ENCODE data around the gene RALGAPA1. TPM values are rescaled to one million over a fixed set of nuclear protein-coding genes. Genes with fewer than 3 reads are reported as not detected.

Gene RALGAPA1
- total and polyA plus RNA-seq, 2 of the 13 experiments (the other 11 are each of a cell fraction or from before 2014, with no cell fraction given), result 65.0 to 89.2 TPM

DNA sequence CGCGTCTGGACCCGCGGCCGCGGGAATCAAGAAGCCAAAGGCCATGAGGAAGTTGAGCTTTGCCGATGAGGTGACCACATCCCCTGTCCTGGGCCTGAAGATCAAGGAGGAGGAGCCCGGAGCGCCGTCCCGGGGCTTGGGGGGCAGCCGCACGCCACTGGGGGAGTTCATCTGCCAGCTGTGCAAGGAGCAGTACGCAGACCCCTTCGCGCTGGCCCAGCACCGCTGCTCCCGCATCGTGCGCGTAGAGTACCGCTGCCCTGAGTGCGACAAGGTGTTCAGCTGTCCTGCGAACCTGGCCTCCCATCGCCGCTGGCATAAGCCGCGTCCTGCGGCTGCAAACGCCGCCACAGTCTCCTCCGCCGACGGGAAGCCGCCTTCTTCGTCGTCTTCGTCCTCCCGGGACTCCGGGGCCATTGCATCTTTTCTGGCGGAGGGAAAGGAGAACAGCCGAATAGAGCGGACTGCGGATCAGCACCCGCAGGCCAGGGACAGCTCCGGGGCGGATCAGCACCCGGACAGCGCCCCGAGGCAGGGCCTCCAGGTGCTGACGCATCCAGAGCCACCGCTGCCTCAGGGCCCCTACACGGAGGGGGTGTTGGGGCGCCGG, 274.1 kb downstream of the RALGAPA1 start (continued):
- TF ChIP-seq REST (IDR thresholded peaks at IDR 0.05; ENCODE audit: borderline replicate concordance in 1 of 2, low read depth in 1 of 2, low read length in 2 of 2) (peak in 1 of 2 experiments; percentile 99; a peak in 2 of 4 replicates), ZNF224 (CRISPR knock-in tag; IDR thresholded peaks at IDR 0.05) (peak; percentile 100), ZNF563 (CRISPR knock-in tag; IDR thresholded peaks at IDR 0.05) (peak; percentile 100), SMC3 (IDR thresholded peaks at IDR 0.05; ENCODE audit: low read length) (no peak), REXO4 (CRISPR knock-in tag; IDR thresholded peaks at IDR 0.05; ENCODE audit: borderline replicate concordance) (peak; percentile 100), NFRKB (IDR thresholded peaks at IDR 0.05) (no peak), GATA4 (IDR thresholded peaks at IDR 0.05; ENCODE audit: borderline replicate concordance, low read depth) (no peak), ATF5 (CRISPR knock-in tag; IDR thresholded peaks at IDR 0.05; ENCODE audit: low read depth) (peak; percentile 100), DDIT3 (CRISPR knock-in tag; IDR thresholded peaks at IDR 0.05) (peak; percentile 99), FOXK1 (CRISPR knock-in tag; IDR thresholded peaks at IDR 0.05; ENCODE audit: borderline replicate concordance, low read depth) (peak; percentile 100), BCLAF1 (IDR thresholded peaks at IDR 0.05) (no peak), ZNF558 (CRISPR knock-in tag; IDR thresholded peaks at IDR 0.05; ENCODE audit: borderline replicate concordance) (peak; percentile 100), RBFOX2 (IDR thresholded peaks at IDR 0.05; ENCODE audit: low read depth, low read length) (no peak), NRL (CRISPR knock-in tag; IDR thresholded peaks at IDR 0.05; ENCODE audit: borderline replicate concordance) (peak; percentile 100), ZNF337 (CRISPR knock-in tag; IDR thresholded peaks at IDR 0.05; ENCODE audit: borderline replicate concordance, low read depth) (peak; percentile 100), TAF1 (CRISPR knock-in tag; IDR thresholded peaks at IDR 0.05) (peak; percentile 100), SIX4 (CRISPR knock-in tag; IDR thresholded peaks at IDR 0.05) (peak; percentile 100)
- TF ChIP-seq, protein P1, sequence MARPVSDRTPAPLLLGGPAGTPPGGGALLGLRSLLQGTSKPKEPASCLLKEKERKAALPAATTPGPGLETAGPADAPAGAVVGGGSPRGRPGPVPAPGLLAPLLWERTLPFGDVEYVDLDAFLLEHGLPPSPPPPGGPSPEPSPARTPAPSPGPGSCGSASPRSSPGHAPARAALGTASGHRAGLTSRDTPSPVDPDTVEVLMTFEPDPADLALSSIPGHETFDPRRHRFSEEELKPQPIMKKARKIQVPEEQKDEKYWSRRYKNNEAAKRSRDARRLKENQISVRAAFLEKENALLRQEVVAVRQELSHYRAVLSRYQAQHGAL (CRISPR knock-in tag; IDR thresholded peaks at IDR 0.05; ENCODE audit: not compliant biosample characterization), result peak; percentile 100
- TF ChIP-seq, protein P2, sequence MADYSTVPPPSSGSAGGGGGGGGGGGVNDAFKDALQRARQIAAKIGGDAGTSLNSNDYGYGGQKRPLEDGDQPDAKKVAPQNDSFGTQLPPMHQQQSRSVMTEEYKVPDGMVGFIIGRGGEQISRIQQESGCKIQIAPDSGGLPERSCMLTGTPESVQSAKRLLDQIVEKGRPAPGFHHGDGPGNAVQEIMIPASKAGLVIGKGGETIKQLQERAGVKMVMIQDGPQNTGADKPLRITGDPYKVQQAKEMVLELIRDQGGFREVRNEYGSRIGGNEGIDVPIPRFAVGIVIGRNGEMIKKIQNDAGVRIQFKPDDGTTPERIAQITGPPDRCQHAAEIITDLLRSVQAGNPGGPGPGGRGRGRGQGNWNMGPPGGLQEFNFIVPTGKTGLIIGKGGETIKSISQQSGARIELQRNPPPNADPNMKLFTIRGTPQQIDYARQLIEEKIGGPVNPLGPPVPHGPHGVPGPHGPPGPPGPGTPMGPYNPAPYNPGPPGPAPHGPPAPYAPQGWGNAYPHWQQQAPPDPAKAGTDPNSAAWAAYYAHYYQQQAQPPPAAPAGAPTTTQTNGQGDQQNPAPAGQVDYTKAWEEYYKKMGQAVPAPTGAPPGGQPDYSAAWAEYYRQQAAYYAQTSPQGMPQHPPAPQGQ (CRISPR knock-in tag; IDR thresholded peaks at IDR 0.05; ENCODE audit: borderline replicate concordance), result peak; percentile 100
